ENCODE measurements around the gene KIAA1217.
A peak's percentile ranks its signal among the peaks of the same experiment; 100 is the strongest.

KIAA1217 gene

GRCh38 chr10:24370877-24371276, 161.9 kb downstream of the KIAA1217 start:
- no peak for DNase-seq (ENCODE audit: low read depth)

GRCh38 chr10:24371396-24371795, 162.5 kb downstream of the KIAA1217 start:
- no peak for DNase-seq (ENCODE audit: low read depth)

DNA sequence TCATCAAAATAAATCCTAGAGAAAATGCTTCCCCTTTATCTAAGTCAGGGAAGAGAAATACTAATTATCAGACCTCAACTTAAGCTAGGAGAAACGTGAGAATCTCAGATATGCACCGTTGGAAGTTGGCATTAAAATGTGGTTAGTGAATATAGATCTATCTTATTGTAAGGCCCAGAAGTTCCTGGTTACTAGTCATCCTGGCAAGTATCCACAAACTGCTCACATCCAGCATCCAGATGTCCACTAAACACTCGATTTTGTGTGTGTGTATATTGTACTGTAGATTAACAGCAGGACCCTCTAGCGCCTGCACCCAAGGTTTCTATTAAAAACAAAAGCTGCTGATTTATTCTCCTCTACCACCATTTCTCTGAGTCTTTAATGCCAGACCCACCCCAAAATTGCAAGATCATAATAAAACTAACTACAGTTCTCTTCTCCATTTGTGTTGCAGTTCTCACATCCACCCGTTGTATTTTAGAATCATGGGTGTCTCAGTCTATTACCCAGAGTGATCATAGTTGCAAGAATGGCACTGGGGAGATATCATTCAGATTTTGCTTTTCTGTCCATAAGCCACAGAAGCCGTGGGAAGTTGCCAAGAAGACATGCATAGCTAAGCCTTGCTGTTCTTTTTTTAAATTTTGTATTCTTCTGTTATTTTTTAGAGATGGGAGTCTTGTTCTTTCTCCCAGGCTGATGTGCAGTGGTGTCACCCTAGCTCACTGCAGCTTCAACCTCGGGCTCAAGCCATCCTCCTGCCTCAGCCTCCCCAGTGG, 165.4 kb downstream of the KIAA1217 start:
- peak; percentile 36 for DNase-seq (ENCODE audit: low read depth)

DNA sequence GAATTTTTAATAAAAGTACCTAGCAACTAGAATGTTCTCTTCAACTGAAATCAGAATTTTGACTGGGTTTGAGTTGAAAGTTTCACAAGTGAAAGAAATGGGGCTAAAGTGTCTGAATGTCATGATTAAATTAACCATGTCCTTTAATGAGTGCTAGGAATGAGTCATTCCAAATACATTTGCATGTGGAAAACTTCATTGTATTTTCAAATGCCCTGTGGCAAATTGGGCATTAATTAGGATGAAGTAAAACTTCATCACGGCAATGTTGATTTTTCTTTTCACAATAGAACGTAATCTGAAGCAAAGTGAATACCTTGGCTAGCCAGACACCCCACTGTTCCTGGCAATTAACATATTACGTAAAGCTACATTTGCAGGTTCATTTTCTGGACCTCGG, 166.6 kb downstream of the KIAA1217 start:
- DNase-seq (ENCODE audit: low read depth), result no peak

- no peak for DNase-seq (ENCODE audit: low read depth)
Observed at GRCh38 chr10:24376731-24377130, 167.8 kb downstream of the KIAA1217 start.

DNA sequence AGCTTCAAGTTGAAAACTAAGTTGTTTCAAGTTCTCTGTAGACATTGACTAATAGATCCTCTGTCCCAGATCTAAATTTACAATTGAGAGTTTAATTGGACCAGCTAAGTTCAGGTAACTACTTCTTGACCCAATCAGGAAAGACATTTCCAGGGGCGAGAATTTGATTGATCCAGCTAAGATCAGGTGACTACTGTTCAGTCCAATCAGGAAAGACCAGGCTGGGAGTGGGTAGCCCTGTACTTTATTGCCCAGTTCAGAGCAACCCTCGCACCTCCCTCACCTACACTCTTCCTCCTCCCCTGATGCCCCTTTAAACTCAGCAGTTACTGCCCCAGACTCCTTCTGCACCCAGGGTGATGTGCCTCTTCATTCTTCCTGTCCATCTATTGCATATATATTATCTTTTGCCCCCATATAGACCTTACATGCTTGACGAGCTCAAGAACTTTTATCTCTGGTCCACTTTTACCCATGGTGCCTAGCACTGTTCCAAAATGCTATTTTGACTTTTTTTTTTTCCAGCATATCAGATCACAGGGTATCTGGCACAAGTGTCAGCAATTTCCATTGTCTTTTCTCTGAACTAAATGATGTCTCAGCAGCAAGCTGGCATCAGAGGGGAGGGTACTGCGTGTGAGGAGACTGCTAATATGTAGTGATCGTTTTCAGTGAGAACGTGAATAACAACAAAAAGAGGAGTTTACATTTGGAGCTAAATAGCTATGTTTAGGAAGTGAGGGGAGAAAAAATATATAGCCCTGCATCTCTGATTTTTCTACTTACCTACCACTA, 169.4 kb downstream of the KIAA1217 start:
- DNase-seq (ENCODE audit: low read depth), result no peak

GRCh38 chr10:24381235-24382010, 172.5 kb downstream of the KIAA1217 start:
- no peak for DNase-seq (ENCODE audit: low read depth)

GRCh38 chr10:24382045-24382444, 173.1 kb downstream of the KIAA1217 start:
- no peak for DNase-seq (ENCODE audit: low read depth)

DNA sequence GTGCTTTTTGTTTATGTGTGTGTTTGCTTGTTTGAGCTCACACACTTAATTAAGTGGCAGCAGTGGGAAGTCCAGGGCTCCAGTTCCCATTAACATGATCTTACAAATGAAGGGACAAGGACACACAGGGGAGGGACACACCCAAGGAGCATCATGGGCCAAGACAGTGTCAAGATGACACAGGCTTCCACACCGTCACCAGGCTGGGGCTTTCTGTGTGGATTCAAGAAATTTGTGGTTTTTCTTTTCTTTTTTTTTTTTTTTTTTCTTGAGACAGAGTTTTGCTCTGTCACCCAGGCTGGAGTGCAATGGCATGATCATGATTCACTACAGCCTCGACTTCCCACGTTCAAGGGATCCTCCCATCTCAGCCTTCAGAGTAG, 173.6 kb downstream of the KIAA1217 start:
- no peak for DNase-seq (ENCODE audit: low read depth)

DNA sequence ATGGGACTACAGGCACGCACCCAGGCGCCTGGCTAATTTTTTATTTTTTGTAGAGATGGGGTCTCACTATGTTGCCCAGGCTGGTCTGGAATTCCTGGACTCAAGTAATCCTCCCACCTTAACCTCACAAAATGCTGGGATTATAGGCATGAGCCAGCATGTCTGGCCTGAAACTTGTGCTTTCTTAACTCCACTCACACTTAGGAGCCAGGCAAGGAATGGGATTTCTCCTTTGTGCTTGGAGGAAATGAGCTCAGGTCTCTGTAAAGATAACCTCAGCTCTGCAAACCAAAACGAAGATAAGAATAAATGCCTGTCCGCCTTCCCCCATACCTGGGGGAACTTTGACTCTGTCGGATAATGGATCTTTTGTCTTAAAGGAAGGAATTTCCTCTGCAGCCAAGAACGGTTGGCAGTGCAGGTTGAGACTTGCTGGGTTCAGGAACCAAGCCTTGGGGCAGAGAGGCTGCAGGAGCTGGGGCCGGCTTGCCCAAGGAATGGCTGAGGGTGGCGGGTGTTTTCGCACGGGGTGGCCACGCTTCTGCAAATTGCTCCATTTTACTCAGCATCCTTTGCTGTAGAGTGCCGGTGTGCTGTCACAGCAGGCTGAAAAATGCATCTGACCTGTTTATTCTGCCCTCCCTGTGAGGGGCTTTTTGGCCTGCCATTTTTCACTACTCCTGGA, 174.2 kb downstream of the KIAA1217 start:
- DNase-seq (ENCODE audit: low read depth), result no peak

- peak; percentile 98 for DNase-seq (ENCODE audit: low read depth)
Observed at GRCh38 chr10:24383681-24384106, 174.8 kb downstream of the KIAA1217 start.

- no peak for DNase-seq (ENCODE audit: low read depth)
Observed at GRCh38 chr10:24384954-24385353, 176.0 kb downstream of the KIAA1217 start.

DNA sequence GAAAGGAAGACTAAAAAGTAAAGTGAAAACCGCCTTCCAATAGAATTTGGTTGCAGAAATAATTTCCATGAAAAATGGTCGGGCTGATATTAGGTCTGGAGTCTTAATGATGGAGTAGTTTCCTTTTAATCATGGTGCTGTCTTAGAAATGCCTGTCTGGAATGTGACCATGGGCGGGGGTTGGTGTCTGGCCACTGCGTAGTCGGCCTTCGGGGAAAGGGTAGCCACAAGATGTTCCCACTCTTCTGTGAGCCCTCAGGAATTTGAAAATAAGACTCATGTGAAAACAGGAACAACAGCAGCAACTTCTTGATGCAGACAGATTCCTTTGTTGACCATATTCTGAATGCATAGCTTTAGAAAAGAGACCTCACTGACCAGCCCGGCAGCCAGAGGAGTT, 176.8 kb downstream of the KIAA1217 start:
- peak; percentile 25 for DNase-seq (ENCODE audit: low read depth)

DNA sequence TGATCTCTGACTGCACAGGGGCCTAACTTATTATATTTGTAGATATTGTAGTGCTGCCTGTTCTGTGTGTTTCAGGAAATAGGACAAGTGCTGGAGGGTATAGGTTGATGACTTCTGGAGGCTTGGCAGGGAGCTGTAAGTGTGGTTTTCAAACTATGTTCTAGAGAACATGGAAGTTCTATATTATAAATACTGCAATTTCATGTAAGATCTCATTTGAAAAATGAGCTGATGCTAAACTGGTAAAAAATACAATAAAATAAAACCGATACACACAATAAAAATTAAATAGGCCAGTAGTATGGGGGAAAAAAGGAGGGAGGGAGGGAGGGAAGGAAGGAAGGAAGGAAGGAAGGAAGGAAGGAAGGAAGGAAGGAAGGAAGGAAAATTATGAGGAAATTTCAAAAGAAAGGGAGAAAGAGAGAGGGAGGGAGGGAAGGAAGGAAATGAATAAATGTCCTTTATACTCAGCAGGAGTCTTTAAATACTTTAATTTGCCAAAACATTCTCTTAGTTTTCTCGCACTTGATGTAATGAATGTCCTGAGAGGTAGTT, 181.3 kb downstream of the KIAA1217 start:
- DNase-seq (ENCODE audit: low read depth), result no peak

- DNase-seq (ENCODE audit: low read depth), result no peak
Observed at GRCh38 chr10:24390746-24391145, 181.8 kb downstream of the KIAA1217 start.

- no peak for DNase-seq (ENCODE audit: low read depth)
Observed at GRCh38 chr10:24393201-24393600, 184.3 kb downstream of the KIAA1217 start.

DNA sequence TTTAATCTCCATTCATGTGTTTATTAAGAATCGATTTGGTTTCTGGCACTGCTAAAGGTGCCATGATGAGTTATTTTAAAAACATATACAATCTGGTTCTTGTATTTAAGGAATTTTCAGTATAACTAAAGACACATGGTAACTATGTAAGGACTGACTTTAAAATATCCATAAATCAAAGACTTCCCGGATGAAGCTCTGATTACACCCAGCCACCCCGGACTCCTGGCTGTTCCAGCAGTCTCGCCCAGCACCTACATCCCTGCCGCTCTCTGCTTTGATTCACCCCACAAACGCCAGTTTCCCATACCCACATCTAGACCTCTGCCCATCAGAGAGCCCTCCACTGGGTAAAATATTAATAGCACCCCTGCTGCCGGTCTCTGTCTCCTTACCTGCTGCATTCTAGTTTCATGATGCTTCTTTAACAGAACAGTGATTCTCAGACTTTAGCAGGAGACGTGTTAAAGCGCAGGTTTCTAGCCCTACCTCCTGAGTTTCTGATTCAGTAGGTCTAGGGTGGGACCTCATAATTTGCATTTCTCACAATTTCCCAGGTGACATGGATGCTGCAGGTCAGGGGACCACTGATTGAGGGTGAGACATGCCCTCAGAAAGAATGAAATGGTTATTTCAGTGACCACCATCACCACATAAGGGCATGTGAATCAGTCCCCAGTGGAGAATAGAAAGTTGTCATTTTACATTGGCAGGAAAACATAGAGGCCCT, 185.7 kb downstream of the KIAA1217 start:
- no peak for DNase-seq (ENCODE audit: low read depth)

- no peak for DNase-seq (ENCODE audit: low read depth)
Observed at GRCh38 chr10:24396396-24396795, 187.5 kb downstream of the KIAA1217 start.

DNA sequence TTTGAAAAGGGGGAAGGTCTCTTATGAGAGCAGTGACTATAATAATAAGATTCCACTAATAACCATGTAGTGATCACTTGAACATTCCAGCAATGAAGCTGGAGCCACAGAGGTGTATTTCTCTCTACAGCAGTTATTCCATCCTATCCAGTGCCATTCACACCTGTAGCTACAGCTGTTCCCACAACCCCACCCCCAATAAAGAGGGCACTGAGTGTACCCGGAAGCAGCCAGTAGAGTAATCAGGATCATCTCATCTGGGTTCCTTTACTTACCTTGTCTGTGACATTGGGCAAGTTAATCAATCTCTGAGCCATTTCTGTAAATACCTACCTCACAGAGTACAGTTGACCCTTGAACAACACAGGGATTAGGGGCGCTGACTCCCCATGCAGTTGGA, 188.7 kb downstream of the KIAA1217 start:
- DNase-seq (ENCODE audit: low read depth), result no peak

DNA sequence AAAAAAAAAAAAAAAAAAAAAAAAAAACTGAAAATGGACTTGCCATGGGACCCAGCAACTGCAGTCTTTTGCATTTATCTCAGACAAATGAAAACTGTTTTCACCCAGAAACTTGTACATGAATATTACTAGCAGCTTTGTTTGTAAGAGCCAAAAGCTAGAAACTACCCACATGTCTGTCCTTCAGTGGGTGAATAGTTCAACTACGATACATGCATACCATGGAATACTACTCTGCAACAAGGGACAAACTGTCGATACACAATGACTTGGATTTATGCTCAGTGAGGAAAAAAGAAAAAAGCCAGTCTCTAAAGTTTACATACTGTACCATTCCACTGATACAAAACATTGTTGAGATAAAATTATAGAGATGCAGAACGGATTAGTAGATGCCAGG, 195.6 kb downstream of the KIAA1217 start:
- DNase-seq (ENCODE audit: low read depth), result no peak

DNA sequence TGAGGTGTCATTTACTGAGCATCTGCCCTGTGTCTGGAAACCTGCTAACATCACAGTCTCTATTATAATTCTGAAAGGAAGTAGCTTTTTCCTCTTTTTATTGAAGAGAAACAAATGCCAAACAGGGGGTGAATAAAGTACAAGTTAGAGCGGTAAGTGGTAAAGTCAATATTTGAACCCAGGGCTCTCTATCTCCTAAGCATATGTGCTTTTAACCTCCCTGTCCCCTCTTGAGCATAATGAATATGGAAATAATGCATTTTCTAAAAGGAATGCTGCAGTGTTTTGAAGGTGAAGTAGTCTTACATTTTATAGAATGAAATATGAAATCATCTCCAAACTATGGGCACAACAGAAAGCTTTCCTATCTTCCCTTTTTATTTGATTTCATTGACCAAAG, 196.7 kb downstream of the KIAA1217 start:
- DNase-seq (ENCODE audit: low read depth), result no peak
